Measurements from ENCODE around the gene ROPN1L.
"Not testable (repeated sequence)": the region's sequence is repeated elsewhere in the genome, so short reads cannot be mapped to it uniquely, and the experiment has no call there.

ROPN1L gene

GRCh38 chr5:10503321-10503720, 61.6 kb downstream of the ROPN1L start:
- no peak for DNase-seq

- DNase-seq, result no peak
Measured at GRCh38 chr5:10503997-10504793, 62.5 kb downstream of the ROPN1L start.

DNA sequence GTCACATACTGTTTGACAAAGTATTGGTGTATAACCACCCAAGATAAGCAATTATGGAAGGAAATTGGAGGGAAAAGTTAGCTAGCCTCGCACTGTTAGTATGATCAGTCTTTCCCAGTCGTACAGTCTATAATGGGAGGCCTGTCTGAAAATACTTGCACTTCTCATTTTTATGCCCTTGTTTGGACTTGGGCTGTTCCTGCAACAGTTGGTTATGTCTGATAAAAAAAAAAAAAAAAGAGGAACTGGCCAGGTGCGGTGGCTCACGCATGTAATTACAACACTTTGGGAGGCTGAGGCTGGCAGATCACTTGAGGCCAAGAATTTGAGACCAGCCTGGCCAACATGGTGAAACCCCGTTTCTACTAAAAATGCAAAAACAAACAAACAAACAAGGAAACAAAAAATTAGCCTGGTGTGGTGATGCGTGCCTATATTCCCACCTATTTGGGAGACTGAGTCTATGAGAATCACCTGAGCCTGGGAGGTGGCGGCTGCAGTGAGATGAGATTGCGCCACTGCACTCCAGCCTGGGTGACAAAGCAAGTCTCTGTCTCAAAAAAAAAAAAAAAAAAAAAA, 63.9 kb downstream of the ROPN1L start:
- DNase-seq, result no peak

- no peak for DNase-seq
Measured at GRCh38 chr5:10506535-10506934, 64.9 kb downstream of the ROPN1L start.

DNA sequence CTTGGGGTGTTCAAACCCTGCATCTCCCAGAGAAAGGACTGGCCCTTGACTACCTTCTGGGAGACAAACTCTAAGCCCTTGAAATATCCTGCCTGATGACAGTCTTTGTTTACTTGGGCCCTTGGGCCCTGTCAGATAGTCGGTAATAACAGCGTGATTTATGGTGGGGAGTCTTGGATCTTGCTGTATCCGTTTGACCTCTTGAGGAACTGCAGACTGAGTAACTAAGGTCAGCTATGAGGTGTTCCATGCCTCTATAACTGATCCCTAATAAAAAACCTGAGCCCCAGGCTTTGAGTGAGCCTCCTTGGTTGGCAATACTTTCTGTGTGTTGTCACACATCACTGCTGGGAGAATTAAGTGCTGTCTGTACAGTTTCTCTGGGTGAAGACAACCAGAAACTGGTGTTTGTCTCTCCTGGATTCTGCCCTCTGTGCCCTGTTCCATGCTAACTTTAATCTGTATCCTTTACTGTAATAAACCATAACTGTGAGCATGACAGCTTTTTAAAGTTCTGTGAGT, 66.0 kb downstream of the ROPN1L start:
- DNase-seq, result no peak

DNA sequence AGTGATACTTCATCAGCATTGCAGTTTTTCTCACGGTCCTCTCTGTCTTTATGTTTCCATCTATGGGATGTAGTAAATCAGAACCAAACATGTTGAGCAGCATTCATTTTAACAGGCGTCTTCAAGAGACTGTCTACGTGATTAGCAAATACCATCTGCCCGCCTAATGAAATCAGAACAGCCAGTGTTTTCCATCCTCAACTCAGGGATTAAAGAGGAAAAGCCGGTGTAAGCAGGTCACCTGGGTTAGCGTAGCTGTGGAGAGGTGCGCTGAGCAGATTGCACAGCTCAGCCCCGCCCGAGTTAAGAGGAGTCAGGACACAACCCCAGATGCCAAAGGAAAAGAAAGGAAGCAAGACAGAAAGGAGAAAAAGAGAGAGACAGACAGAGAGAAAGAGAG, 67.9 kb downstream of the ROPN1L start:
- no peak for DNase-seq

- no peak for DNase-seq
Measured at GRCh38 chr5:10511741-10512640, 70.3 kb downstream of the ROPN1L start.

- DNase-seq, result no peak
Measured at GRCh38 chr5:10513501-10514442, 72.1 kb downstream of the ROPN1L start.

DNA sequence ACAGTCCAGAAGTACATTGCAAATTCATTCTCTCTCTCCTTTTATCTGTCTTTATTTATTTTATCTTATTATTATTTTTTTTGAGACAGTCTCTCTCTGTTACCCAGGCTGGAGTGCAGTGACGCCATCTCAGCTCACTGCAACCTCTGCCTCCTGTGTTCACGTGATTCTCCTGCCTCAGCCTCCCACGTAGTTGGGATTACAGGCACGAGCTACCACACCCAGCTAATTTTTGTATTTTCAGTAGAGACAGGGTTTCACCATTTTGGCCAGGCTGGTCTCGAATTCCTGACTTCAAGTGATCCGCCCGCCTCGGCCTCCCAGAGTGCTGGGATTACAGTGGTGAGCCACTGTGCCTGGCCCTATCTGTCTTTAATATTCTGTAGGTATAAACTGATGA, 72.9 kb downstream of the ROPN1L start:
- DNase-seq, result not testable (repeated sequence)
